ENCODE results near the gene NUDT22. TPM values are rescaled to one million over a fixed set of nuclear protein-coding genes. Genes with fewer than 3 reads are reported as not detected.
A peak's percentile ranks its signal among the peaks of the same experiment; 100 is the strongest.

NUDT22 gene
- total RNA-seq, 2 experiments from 2014 or later: 86.7 to 91.6 TPM

DNA sequence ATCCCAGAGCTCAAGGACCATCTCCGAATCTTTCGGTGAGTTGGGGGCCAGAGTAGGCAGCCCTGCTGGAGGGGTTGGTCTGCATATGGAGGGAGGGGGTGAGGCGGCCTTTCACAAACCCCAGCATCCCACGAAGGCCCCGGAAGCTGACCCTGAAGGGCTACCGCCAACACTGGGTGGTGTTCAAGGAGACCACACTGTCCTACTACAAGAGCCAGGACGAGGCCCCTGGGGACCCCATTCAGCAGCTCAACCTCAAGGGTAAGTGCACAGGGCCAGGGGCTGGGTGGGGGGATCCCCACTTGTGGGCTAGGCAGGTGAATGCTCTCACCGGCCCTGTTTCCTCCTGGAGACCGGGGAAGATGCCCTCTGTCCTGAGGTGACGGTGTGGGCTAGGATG lies 6.3 kb upstream of the NUDT22 start:
- Mint-ChIP-seq H3K36me3 (ENCODE audit: low read depth) (peaks cover 52% of the 10 kb centered on the region), H3K4me1 (ENCODE audit: low read depth) (peaks cover 11% of the 10 kb centered on the region), H3K27ac (no peak overlapping the region), H3K9me3 (ENCODE audit: insufficient read depth) (no peaks in the 10 kb centered on the region), H3K4me3 (no peak overlapping the region), H3K27me3 (ENCODE audit: low read depth) (no peaks in the 10 kb centered on the region)
- ChIA-PET POLR2A (interaction anchor here (6.2 kb wide), 1 partner anchor 13 kb away, joined by 54 read pairs; the partner anchor contains the start of gene FERMT3), CTCF (interaction anchor here (1.0 kb wide), 1 partner anchor 15 kb away, joined by 4 read pairs; no protein-coding TSS in a partner anchor)
- no peak for ATAC-seq
- no peak for DNase-seq

DNA sequence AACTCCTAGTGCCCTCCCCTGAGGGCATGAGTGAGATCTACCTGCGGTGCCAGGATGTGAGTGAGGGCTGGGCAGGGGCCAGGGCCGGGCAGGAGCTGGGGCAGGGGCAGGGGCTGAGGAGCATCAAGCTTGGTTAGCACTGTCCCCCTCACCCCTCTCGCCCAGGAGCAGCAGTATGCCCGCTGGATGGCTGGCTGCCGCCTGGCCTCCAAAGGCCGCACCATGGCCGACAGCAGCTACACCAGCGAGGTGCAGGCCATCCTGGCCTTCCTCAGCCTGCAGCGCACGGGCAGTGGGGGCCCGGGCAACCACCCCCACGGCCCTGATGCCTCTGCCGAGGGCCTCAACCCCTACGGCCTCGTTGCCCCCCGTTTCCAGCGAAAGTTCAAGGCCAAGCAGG lies 5.8 kb upstream of the NUDT22 start:
- Mint-ChIP-seq H3K36me3 (ENCODE audit: low read depth) (peaks cover 47% of the 10 kb centered on the region), H3K9me3 (ENCODE audit: insufficient read depth) (no peaks in the 10 kb centered on the region), H3K27me3 (ENCODE audit: low read depth) (no peaks in the 10 kb centered on the region), H3K4me1 (ENCODE audit: low read depth) (peaks cover 12% of the 10 kb centered on the region), H3K27ac (no peak overlapping the region), H3K4me3 (no peak overlapping the region)
- ChIA-PET POLR2A (interaction anchor here (6.2 kb wide), 1 partner anchor 13 kb away, joined by 54 read pairs; the partner anchor contains the start of gene FERMT3), CTCF (no interaction called here)
- ATAC-seq (no peak), DNase-seq (no peak)

DNA sequence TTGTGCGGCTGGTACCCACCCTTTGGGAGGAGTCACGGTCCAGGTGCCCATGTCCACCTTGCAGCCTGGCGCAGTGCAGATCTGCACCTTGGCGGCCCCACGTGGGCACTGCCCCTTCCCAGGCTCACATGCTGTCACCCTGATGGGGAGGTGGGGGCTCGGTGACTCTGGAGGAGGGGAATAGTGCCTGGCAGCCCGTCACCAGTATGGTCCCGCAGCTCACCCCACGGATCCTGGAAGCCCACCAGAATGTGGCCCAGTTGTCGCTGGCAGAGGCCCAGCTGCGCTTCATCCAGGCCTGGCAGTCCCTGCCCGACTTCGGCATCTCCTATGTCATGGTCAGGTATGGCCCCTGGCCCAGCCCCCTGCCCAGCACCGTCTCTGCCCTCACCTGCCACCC lies 5.3 kb upstream of the NUDT22 start:
- Mint-ChIP-seq H3K4me3 (no peak overlapping the region), H3K4me1 (ENCODE audit: low read depth) (peaks cover 13% of the 10 kb centered on the region), H3K9me3 (ENCODE audit: insufficient read depth) (no peaks in the 10 kb centered on the region), H3K27ac (no peak overlapping the region), H3K36me3 (ENCODE audit: low read depth) (peaks cover 44% of the 10 kb centered on the region), H3K27me3 (ENCODE audit: low read depth) (no peaks in the 10 kb centered on the region)
- DNase-seq (no peak), ATAC-seq (no peak)
- ChIA-PET POLR2A (interaction anchor here (6.2 kb wide), 1 partner anchor 14 kb away, joined by 54 read pairs; the partner anchor contains the start of gene FERMT3), CTCF (no interaction called here)

DNA sequence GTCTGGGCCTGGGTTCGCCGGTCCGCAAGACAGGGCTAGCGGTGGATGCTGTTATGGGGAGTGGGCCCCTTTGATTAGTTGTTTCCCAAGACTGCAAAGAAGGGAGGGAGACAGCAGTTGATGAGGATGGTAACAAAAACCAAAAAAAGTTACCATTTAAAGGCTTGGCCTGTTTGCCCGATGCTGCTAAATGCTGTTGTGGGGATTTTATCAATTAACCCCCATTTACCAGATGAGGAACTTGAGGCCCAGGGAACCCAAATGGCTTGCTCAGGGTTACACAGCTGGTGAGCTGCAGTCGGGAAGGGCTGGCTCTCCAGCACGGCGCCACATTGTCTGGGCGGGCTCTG lies 3.4 kb upstream of the NUDT22 start:
- ChIA-PET POLR2A (interaction anchor here (0.6 to 5.9 kb wide), 4 partner anchors 16 to 43 kb away, joined by 3 to 83 read pairs (median 30); partner anchors contain the start of genes FERMT3, FKBP2, PPP1R14B and STIP1), CTCF (interaction anchor here (1.6 to 5.3 kb wide), 2 partner anchors 8 to 17 kb away, joined by 5 to 66 read pairs; partner anchors contain the start of gene FERMT3)
- Mint-ChIP-seq H3K4me3 (no peak overlapping the region), H3K9me3 (ENCODE audit: insufficient read depth) (no peaks in the 10 kb centered on the region), H3K27me3 (ENCODE audit: low read depth) (no peaks in the 10 kb centered on the region), H3K36me3 (ENCODE audit: low read depth) (peaks cover 46% of the 10 kb centered on the region), H3K27ac (no peak overlapping the region), H3K4me1 (ENCODE audit: low read depth) (peaks cover 22% of the 10 kb centered on the region)
- DNase-seq (no peak), ATAC-seq (no peak)

DNA sequence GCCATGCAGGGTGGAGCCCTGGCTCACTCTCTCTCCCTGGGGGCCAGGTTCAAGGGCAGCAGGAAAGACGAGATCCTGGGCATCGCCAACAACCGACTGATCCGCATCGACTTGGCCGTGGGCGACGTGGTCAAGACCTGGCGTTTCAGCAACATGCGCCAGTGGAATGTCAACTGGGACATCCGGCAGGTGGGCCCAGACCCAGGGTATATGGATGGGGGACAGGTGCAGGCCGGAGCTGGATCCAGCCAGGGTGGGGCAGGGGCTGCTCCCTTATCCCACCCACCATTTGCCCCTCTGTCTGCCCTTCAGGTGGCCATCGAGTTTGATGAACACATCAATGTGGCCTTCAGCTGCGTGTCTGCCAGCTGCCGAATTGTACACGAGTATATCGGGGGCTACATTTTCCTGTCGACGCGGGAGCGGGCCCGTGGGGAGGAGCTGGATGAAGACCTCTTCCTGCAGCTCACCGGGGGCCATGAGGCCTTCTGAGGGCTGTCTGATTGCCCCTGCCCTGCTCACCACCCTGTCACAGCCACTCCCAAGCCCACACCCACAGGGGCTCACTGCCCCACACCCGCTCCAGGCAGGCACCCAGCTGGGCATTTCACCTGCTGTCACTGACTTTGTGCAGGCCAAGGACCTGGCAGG lies 2.9 kb upstream of the NUDT22 start:
- Mint-ChIP-seq H3K36me3 (ENCODE audit: low read depth) (peaks cover 45% of the 10 kb centered on the region), H3K27me3 (ENCODE audit: low read depth) (no peaks in the 10 kb centered on the region), H3K4me3 (no peak overlapping the region), H3K27ac (no peak overlapping the region), H3K4me1 (ENCODE audit: low read depth) (peaks cover 27% of the 10 kb centered on the region), H3K9me3 (ENCODE audit: insufficient read depth) (no peaks in the 10 kb centered on the region)
- ATAC-seq (no peak), DNase-seq (no peak)
- ChIA-PET CTCF (interaction anchor here (1.6 to 5.3 kb wide), 2 partner anchors 9 to 17 kb away, joined by 5 to 66 read pairs; partner anchors contain the start of gene FERMT3), POLR2A (interaction anchor here (0.6 to 5.9 kb wide), 6 partner anchors 8 to 42 kb away, joined by 3 to 83 read pairs (median 5); partner anchors contain the start of genes FERMT3, FKBP2, PPP1R14B and STIP1)

DNA sequence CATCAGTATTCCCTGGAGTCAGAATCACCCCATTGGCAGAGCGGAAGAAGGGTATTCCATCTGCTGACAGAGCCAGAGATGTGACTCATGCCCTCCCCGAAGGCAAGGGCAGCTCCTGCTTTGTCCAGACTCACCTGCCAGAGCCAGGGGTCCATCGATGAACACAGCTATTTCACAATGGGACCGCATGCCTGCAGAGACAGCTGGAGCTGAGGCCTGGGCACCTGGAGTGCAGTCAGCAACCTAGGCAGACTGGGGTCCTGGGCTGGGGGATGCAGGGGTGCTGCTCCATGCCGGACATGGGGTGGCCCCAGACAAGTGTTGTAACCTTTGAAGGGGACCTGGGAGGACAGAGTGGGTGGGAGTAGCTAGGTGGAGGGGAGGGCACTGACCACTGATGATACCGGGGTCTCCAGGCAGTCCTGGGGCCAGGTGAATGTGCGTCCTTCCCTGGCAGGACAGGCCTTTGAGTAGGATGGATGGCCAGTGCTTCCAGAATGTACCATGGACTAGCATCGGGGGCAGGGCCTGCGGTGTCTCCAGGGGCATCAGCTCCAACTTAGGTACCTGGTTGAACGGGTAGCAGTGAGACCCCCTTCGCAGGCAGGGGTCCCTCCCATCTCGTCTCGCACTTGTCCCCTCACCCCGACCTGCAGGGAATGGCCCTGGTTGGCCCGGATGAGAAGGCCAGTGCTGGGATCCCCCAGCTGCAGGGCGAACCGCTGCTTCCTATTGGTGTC lies 1.8 kb upstream of the NUDT22 start:
- no peak for ATAC-seq
- peak overlapping the region; percentile 88 for H3K27ac Mint-ChIP-seq

DNA sequence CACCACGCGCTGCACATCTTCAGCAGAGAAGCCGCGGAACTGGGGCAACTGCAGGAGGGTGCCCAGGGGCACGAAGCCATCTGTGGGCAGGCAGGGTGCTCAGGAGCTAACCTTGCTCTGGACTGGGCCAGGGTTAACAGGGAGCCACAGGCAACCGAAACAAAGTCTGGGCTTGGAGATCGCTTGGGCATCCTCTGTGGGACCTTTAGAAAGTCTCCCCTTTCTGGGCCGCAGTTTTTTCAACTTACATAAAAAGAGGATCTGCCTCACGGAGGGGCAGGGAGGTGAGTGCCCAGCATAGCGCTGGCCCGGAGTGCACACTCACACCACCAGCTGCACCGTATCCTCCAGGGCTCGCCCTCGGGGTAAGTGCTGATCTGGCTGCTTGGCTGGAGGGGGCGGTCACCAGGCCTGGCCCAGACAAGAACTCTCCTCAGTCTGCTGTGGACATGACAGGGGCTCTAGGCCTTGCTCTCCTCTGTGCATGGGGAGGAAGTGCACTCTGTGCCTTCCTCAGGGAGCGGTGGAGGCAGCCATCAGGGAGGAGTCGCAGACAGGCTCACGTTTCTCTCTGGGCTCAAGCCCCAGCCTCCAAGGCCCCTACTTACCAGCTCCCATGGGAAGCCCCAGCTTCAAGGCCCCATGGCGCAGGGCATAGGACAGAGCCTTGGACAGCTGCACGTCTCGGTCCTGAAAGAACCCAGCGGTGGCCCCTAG lies 1.0 kb upstream of the NUDT22 start:
- DNase-seq (no peak), ATAC-seq (no peak)
- no peaks in the 10 kb centered on the region for H3K9me3 Mint-ChIP-seq (ENCODE audit: insufficient read depth)
- H3K27me3 Mint-ChIP-seq (ENCODE audit: low read depth): no peaks in the 10 kb centered on the region
- peaks cover 40% of the 10 kb centered on the region for H3K4me1 Mint-ChIP-seq (ENCODE audit: low read depth)
- CTCF ChIA-PET: interaction anchor here (3.3 to 5.3 kb wide), 2 partner anchors 19 to 79 kb away, joined by 12 to 66 read pairs; partner anchors contain the start of genes ESRRA and FERMT3
- POLR2A ChIA-PET: interaction anchor here (0.8 to 5.9 kb wide), 12 partner anchors 8 to 59 kb away, joined by 3 to 83 read pairs (median 4); partner anchors contain the start of genes BAD, FERMT3, FKBP2 and PPP1R14B
- H3K36me3 Mint-ChIP-seq (ENCODE audit: low read depth): peaks cover 40% of the 10 kb centered on the region
- H3K27ac Mint-ChIP-seq: peak overlapping the region; percentile 88
- peak overlapping the region; percentile 88 for H3K4me3 Mint-ChIP-seq

More for the DNA sequence above, 1.8 kb upstream of the NUDT22 start:
- POLR2A ChIA-PET: interaction anchor here (0.7 to 5.9 kb wide), 13 partner anchors 9 to 60 kb away, joined by 3 to 83 read pairs (median 4); partner anchors contain the start of genes BAD, FERMT3, FKBP2 and PPP1R14B
- no peaks in the 10 kb centered on the region for H3K27me3 Mint-ChIP-seq (ENCODE audit: low read depth)
- CTCF ChIA-PET: interaction anchor here (0.6 to 5.3 kb wide), 3 partner anchors 10 to 26 kb away, joined by 3 to 66 read pairs (median 5); partner anchors contain the start of gene FERMT3
- DNase-seq: no peak
- H3K4me1 Mint-ChIP-seq (ENCODE audit: low read depth): peaks cover 33% of the 10 kb centered on the region
- H3K36me3 Mint-ChIP-seq (ENCODE audit: low read depth): peaks cover 36% of the 10 kb centered on the region
- H3K9me3 Mint-ChIP-seq (ENCODE audit: insufficient read depth): no peaks in the 10 kb centered on the region
- H3K4me3 Mint-ChIP-seq: peak overlapping the region; percentile 88

DNA sequence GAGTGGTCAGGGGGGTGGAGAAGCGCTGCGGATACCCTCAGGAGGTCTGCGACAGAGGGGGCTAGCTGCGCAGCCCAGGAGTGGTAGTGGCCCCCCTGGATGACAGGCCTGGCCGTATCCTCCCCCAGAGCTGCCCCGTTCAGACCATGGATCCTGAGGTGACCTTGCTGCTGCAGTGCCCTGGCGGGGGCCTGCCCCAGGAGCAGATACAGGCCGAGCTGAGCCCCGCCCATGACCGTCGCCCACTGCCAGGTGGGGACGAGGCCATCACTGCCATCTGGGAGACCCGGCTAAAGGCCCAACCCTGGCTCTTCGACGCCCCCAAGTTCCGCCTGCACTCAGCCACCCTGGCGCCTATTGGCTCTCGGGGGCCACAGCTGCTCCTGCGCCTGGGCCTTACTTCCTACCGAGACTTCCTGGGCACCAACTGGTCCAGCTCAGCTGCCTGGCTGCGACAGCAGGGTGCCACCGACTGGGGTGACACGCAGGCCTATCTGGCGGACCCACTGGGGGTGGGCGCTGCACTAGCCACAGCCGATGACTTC lies 505 bp downstream of the NUDT22 start:
- no peaks in the 10 kb centered on the region for H3K27me3 Mint-ChIP-seq (ENCODE audit: low read depth)
- peaks cover 28% of the 10 kb centered on the region for H3K36me3 Mint-ChIP-seq (ENCODE audit: low read depth)
- peaks cover 47% of the 10 kb centered on the region for H3K4me1 Mint-ChIP-seq (ENCODE audit: low read depth)
- POLR2A ChIA-PET: interaction anchor here (0.6 to 5.9 kb wide), 14 partner anchors 10 to 130 kb away, joined by 3 to 83 read pairs (median 8); partner anchors contain the start of genes BAD, FERMT3, FKBP2 and GPR137
- peak overlapping the region; percentile 91 for H3K27ac Mint-ChIP-seq
- no peaks in the 10 kb centered on the region for H3K9me3 Mint-ChIP-seq (ENCODE audit: insufficient read depth)
- CTCF ChIA-PET: interaction anchor here (0.7 to 5.3 kb wide), 12 partner anchors 9 to 91 kb away, joined by 3 to 66 read pairs (median 4); partner anchors contain the start of genes ESRRA, FERMT3, PRDX5 and TRMT112
- H3K4me3 Mint-ChIP-seq: peak overlapping the region; percentile 88
- DNase-seq (peak; percentile 79), ATAC-seq (peak; percentile 50)

DNA sequence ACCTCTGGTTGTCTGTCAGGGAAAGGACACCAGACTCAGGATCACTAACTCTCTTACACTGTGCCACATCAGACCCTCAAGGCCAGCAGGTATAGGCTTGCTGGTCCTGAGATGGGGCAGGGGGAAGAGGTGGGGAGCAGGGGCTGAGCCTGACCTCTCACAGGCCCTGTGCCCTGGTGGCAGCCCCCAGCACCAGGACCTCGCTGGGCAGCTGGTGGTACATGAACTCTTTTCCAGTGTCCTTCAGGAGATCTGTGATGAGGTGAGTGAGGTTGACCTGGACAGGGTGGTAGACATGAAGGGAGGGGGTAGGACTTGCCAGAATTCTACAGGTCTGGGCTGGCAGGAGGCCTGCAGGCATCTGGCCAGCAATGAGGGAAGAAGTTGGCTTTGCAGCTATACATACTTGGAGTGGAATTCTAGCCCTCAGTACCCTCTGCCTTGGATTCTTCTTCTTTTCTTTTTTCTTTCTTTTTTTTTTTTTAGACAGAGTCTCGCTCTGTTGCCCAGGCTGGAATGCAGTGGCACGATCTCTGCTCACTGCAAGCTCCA lies 1.4 kb downstream of the NUDT22 start:
- POLR2A ChIA-PET: interaction anchor here (0.6 to 5.9 kb wide), 7 partner anchors 12 to 57 kb away, joined by 3 to 83 read pairs (median 8); partner anchors contain the start of genes BAD, FERMT3, FKBP2 and GPR137
- H3K9me3 Mint-ChIP-seq (ENCODE audit: insufficient read depth): no peaks in the 10 kb centered on the region
- H3K36me3 Mint-ChIP-seq (ENCODE audit: low read depth): peaks cover 29% of the 10 kb centered on the region
- peak overlapping the region; percentile 88 for H3K4me3 Mint-ChIP-seq
- CTCF ChIA-PET: interaction anchor here (1.0 to 5.3 kb wide), 5 partner anchors 22 to 77 kb away, joined by 4 to 66 read pairs (median 5); partner anchors contain the start of genes ESRRA and FERMT3
- peak overlapping the region; percentile 91 for H3K27ac Mint-ChIP-seq
- no peaks in the 10 kb centered on the region for H3K27me3 Mint-ChIP-seq (ENCODE audit: low read depth)
- DNase-seq: no peak
- ATAC-seq: no peak
- peaks cover 56% of the 10 kb centered on the region for H3K4me1 Mint-ChIP-seq (ENCODE audit: low read depth)

DNA sequence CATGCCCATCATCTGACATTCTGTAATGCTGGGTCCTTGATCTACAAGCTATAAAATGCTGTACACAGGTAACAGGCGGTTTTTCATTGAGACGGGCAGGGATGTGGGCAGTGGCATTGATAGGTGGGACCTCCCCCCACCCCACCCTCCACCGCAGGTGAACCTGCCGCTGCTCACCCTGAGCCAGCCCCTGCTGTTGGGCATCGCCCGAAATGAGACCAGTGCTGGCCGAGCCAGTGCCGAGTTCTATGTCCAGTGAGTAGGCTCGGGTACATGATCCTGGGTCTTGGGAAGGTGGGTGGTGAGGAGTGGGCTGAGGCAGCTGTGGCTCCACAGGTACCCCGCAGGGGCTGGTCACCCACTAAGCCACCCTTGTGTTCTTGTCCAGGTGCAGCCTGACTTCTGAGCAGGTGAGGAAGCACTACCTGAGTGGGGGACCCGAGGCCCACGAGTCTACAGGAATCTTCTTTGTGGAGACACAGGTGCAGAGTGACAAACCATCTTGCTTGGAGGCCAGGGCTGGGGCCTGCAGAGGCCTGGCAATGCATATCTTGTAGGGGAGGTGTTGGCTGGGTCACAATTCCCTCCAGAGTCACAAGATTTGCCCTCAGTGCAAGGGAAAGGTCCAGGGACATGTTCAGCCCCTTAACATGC lies 3.1 kb downstream of the NUDT22 start:
- Mint-ChIP-seq H3K27me3 (ENCODE audit: low read depth) (no peaks in the 10 kb centered on the region), H3K27ac (peak overlapping the region; percentile 91), H3K4me1 (ENCODE audit: low read depth) (peaks cover 66% of the 10 kb centered on the region), H3K36me3 (ENCODE audit: low read depth) (peaks cover 21% of the 10 kb centered on the region), H3K4me3 (peak overlapping the region; percentile 87), H3K9me3 (ENCODE audit: insufficient read depth) (no peaks in the 10 kb centered on the region)
- ATAC-seq: no peak
- ChIA-PET POLR2A (interaction anchor here (0.6 to 2.7 kb wide), 6 partner anchors 10 to 1638 kb away, joined by 3 to 14 read pairs (median 4); partner anchors contain the start of genes FERMT3 and TUT1), CTCF (interaction anchor here (0.8 to 5.9 kb wide), 6 partner anchors 15 to 75 kb away, joined by 3 to 40 read pairs (median 5); partner anchors contain the start of genes CATSPERZ and FERMT3)
- no peak for DNase-seq
